Globus pallidus (tissue), 1 donor: ENCODE measurements around the gene WBP1.
"Not testable (repeated sequence)": the region's sequence is repeated elsewhere in the genome, so short reads cannot be mapped to it uniquely, and the experiment has no call there.

Source experiments
- DNase-seq: peaks from one replicate; pipeline ENCODE4 v3.0.0-alpha.2; 2015; ENCODE audit warnings: low spot score

WBP1 gene

GRCh38 chr2:74458132-74458937 is at the start of gene WBP1:
WBP1 (plus strand) TSS chr2:74458438; CDS start chr2:74458603, 165 bp downstream.
- DNase-seq, result peak; percentile 100

GRCh38 chr2:74413001-74413698 is 45.1 kb upstream of the WBP1 start:
- no peak for DNase-seq

- no peak for DNase-seq
These were observed 43.8 kb upstream of the WBP1 start for GRCh38 chr2:74414441-74414840.

GRCh38 chr2:74414881-74415761 is 43.1 kb upstream of the WBP1 start:
- no peak for DNase-seq

- DNase-seq, result no peak
These were observed 42.4 kb upstream of the WBP1 start for GRCh38 chr2:74415762-74416395.

- DNase-seq, result no peak
These were observed 41.5 kb upstream of the WBP1 start for GRCh38 chr2:74416778-74417177.

GRCh38 chr2:74417197-74417596 is 41.0 kb upstream of the WBP1 start:
- no peak for DNase-seq

- no peak for DNase-seq
These were observed 40.5 kb upstream of the WBP1 start for GRCh38 chr2:74417763-74418162.

- DNase-seq, result no peak
These were observed 39.9 kb upstream of the WBP1 start for GRCh38 chr2:74418312-74418711.

- no peak for DNase-seq
These were observed 38.9 kb upstream of the WBP1 start for GRCh38 chr2:74419345-74419744.

- no peak for DNase-seq
These were observed 38.2 kb upstream of the WBP1 start for GRCh38 chr2:74420006-74420405.

GRCh38 chr2:74420443-74421103 is 37.7 kb upstream of the WBP1 start:
- DNase-seq, result not testable (repeated sequence)

GRCh38 chr2:74421221-74421870 is 36.9 kb upstream of the WBP1 start, which contains the start of the genes C2orf81 and WDR54:
C2orf81 (minus strand) TSS chr2:74421619; CDS start chr2:74421560, 59 bp downstream.
WDR54 (plus strand) TSS chr2:74421730; CDS start chr2:74422154, 424 bp downstream.
- no peak for DNase-seq

GRCh38 chr2:74423231-74424095 is 34.8 kb upstream of the WBP1 start:
- DNase-seq, result no peak

- no peak for DNase-seq
These were observed 33.9 kb upstream of the WBP1 start for GRCh38 chr2:74424139-74424992.

- DNase-seq, result no peak
These were observed 33.2 kb upstream of the WBP1 start for GRCh38 chr2:74424995-74425406.

GRCh38 chr2:74425523-74425922 is 32.7 kb upstream of the WBP1 start:
- DNase-seq, result no peak

- DNase-seq, result no peak
These were observed 32.0 kb upstream of the WBP1 start for GRCh38 chr2:74426181-74426758.
